Measurements from ENCODE around the gene FGL2. TPM values are rescaled to one million over a fixed set of nuclear protein-coding genes. Genes with fewer than 3 reads are reported as not detected.
"Not testable (repeated sequence)": the region's sequence is repeated elsewhere in the genome, so short reads cannot be mapped to it uniquely, and the experiment has no call there.

FGL2 gene
- polyA plus RNA-seq, 1 donor: 56.0 TPM

DNA sequence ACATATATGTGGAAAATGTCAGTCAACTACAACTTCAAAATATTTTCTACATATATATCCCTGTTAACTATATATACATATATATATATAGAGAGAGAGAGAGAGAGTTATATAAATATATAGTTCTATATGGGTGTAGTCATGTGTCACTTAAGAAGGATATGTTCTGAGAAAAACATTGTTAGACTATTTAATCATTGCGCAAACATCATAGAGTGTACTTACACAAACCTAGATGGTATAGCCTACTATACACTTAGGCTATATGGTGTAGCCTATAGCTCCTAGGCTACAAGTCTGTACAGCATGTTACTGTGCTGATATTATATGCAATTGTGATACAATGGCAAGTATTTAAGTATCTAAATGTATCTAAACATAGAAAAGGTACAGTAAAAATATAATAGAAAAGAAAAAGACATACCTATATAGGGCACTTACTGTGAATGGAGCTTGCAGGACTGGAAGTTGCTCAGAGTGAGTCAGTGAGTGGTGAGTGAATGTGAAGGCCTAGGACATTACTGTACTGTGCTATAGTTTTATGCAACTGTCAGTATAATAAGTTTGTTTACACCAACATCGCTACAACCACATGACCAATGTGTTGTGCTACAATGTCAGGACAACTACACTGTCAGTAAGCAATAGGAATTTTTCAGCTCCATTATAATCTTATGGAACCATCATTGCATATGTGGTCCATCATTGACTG, 18.0 kb upstream of the FGL2 start:
- no peak for DNase-seq

DNA sequence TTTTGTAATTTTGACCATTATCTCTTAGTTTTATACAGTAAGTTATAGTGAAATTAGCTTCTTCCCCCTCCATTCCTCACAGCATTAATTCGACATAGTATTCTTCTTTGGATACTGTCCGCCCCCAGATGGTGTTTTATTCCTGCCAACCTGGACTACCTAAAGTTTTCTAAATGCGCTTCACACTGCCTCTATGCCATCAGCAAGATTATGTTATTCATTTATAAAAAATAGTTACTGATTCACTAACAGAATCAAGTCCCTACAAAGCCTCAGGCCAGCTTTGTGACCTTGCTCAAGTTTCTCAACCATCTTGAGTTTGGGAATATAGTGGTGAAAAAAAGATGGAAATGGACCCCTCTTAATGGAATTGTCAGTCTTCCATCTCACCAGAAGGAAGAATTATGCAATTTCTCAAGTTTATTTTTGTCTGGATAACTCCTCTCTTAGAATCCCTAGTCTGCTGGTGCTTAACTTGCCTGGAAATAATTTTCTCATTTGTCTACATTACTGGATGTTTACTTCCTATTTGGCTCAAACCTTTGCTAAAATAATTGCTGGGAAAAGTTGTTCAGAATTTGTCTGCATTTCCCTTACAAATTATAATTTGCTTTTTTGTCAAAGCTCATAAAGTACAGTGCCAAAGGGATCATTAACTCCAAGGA, 16.7 kb upstream of the FGL2 start:
- DNase-seq: no peak

DNA sequence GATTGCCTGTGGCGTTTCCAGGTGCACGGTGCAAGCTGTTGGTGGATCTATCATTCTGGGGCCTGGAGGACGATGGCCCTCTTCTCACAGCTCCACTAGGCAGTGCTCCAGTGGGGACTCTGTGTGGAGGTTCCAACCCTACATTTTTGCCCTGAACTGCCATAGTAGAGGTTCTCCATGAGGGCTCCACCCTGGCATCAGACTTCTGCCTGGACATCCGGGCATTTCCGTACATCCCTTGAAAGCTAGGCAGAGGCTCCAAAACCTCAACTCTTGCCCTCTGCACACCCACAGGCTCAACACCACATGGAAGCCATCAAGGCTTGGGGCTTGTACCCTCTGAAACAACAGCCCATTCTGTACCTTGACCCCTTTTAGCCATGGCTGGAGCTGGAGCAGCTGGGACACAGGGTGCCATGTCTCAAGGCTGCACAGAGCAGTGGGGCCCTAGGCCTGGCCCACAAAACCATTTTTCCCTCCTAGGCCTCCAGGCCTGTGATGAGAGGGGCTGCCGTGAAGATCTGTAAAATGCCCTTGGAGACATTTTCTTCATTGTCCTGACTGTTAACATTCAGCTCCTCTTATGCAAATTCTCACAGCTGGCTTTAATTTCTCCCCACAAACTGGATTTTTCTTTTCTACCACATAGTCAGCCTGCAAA, 10.0 kb upstream of the FGL2 start:
- no peak for DNase-seq

DNA sequence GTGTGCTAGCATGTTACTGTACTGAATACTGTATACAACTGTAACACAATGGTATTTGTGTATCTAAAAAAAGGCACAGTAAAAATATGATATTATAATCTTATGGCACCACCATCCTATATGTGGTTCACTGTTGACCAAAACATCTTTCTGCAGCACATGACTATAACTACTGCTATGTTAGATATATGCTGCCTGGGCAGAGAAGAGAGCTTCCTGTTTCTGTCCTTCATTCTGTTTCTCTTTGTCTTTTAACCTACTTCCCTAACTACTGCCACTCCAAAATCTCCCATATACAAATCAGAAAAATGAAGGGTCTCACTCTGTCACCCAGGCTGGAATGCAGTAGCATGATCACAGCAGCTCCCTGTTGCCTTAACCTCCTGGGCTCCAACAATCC, 8.8 kb upstream of the FGL2 start:
- no peak for DNase-seq

DNA sequence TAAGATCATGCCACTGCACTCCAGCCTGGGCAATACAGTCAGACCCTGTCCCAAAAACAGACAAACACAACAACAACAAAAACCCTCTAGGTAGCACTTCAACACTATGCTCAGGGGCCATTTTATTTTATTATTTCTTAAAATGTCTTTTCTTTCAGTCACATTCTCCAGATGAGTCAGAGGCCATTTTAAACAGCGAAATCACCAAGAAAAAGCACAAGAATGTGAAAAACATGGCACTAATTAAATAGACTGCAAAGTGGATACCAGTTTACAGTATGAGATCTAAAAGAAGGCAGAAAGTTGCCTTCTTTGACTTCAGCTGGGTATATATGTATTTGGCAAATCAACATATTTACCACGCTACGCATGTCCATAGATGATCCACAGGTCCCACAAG, 6.1 kb upstream of the FGL2 start:
- no peak for DNase-seq

DNA sequence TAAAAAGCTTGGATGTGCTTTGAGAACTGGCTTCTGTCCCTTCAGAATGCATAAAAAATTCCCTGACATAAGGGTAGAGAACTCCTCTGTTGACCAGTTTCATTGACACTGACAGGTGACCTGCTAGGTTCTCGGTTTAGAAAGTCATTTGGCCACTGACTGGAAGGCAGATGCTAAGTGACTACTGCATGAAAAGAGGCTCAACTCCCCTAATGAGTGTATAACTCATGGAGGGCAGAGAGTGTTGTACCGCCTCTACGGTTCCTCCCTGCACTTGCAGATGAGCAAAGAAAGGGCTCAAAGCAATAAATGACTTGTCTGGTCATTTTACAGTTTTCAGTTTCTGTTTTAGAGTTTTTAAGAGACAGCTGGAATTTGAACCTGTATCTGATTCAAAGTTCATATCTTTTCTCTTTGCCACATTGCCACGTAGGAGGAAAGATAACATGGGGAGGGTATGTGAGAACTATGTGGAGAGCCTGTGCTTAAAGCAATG, 2.9 kb upstream of the FGL2 start:
- DNase-seq: no peak

DNA sequence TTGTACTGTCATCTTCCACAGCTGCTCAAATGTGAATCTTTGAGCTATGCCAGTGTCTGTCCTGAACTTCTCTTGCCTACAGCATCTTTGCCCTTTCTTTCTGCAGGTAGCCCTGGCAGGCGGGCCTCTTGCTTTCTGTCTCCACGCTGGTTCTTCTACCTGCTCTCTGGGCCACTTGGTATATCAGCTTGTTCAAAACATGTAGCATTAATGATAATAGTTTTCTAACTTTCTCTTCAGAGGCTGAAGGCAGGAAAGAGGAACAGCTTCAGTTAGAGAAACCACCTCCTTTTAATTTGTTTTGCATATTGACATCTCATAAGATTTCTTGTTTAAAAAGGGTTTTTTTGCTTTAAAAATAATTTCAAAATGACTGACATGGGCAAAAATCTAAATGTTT, 923 bp upstream of the FGL2 start:
- DNase-seq: no peak

DNA sequence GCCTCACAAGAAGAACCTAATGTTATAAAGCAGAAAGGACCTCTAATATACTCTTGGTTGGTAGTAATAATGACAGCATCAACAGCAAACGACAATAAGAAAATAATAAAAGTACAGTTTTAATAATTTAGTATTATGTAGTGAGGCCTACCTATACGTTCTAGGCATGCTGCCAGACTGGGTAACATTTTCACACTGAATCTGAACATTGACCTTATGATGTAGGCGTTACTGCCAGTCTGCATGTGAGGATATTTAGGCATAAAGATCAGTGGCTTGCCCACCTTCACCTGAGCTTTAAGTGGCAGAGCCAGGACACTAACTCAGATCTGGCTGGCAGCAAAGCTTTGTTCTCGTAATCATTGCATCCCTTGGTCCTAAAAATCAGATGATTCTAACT, 2.5 kb downstream of the FGL2 start:
- no peak for DNase-seq

DNA sequence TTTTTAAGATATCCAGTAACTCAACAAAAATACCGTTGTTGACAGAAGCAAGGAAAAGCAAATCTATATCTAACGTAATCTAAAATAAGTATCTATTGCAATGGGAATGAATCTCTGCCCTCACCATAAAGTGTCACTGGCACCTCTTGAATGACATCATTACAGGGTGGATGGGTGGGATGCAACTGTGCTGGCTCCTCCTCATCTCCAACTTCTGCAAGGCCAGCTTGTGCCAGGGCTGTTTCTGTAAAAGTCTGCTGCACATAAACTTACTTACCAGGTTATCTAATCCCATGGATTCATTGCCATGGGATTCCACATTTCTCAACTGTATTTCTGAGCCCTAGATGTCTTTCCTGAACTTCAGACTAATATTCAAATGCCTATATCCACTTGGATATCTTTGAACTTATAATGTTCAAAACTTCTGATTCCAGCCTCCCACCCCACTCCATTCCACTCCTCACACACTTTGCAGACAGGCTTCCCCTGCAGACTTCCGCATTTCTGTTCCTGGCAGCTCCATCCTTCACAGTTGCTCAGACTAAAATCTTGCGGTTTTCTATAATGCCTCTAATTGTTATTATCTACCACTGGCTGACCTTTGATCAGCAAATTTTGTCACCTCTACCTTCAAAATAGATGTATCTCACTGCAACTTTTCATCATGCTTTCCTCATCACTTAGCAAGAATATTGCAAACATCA, 10.7 kb downstream of the FGL2 start:
- no peak for DNase-seq

DNA sequence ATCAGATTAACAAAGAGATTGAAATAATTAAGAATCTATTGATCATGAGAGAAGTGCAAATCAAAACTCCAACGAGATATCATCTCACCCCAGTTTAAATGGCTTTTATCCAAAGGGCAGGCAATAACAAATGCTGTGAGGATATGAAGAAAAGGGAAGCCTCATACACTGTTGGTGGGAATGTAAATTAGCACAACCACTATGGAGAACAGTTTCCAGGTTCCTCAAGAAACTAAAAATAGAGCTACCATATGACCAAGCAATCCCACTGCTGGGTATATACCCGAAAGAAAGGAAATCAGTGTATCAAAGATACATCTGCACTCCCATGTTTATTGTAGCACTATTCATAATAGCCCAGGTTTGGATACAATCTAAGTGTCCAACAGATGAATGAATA, 13.8 kb downstream of the FGL2 start:
- DNase-seq: no peak

DNA sequence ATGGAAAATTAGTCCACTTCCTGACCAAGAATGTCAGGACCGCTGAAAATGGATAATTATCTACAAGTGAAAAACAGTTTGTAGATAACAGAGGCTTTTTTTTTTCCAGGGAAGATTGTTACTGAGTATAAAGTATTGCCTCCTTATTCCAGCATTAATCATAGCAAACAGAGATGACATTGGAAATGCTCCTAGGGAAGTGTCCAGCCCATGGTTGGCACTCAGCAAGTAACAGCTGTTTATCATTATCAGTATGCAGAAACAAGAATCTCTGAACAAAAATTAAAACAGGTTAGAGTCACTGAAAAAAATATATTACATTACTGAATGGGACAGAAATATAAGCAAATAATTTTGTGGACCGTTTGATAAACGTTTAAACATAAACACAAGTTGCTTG, 14.6 kb downstream of the FGL2 start:
- DNase-seq: no peak

DNA sequence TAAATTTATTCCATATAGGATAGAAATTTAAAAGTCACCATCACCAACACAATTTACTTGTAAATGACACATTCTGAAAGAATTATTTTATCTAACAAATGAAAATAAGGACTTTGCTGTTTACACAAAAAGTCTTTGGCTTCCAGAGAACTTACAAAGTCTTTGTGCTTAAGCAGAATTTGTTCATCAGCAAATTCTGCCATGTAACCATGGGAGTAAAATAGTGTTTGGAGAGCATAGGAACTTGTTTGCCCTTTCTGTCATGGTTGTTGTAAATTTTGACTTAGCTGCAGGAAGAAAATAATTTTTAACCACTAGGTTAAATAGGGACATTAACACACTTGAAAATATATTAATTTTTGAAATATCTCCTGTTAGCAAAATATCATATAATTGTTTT, 15.2 kb downstream of the FGL2 start:
- no peak for DNase-seq

DNA sequence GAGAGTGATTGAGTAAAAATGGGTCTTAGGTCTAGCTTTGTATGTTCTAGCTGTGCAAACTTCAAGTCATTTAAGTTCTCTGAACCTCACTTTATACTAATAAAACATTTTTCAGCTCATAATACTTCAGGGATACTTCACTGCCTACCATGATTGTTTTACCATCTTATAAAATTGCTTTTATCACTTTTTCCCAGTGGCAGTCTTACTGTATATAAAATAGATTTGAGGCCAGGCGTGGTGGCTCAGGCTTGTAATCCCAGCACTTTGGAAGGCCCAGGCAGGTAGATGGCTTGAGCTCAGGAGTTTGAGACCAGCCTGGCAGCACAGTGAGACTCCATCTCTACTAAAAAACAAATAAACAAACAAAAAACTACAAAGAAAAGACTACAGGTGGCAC, 17.4 kb downstream of the FGL2 start:
- DNase-seq: no peak

DNA sequence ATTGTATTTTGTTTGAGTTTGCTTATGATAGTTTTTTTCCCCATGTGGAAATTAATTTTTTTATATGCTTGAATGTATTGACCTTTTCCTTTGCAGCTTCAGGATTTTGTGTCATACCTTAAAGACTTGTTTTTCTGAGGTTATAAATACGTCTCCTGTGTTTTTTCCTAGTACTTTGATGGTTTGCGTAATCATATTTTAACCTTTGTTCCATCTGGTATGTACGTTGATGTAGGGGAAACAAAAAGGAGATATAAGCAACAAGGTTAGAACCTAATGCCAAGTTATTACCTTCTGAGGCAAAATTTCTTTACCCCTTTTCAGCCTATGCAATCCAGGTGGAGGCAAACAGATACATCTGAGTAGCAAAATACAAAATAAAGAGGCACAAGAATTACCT, 17.9 kb downstream of the FGL2 start:
- no peak for DNase-seq

DNA sequence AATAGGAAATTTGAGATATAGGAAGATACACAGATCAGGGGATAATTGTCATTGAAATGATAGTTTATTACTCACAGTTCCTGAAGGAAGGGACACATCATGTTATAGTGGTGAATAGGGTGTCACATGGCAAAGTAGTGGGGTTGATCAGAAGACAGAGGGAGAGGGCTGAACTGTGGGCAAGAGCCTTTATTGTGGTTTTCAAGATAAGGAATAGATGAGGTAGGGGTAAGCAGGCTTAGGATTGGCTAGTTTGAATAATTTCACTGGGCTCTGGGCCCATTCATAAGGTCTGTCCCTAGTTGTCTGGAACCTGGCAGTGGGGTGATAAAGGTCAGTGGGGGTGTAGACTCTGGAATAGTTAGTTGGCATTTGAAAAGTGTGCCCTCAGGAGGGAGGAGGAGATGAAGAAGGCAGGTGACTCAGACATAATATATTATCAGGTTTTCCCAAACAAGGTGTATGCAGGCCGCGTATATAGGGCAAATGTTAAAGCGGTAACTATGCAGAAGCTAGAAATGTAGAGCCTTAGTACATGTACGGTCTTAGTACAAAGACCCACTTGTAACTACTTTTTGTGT, 18.5 kb downstream of the FGL2 start:
- DNase-seq: no peak

DNA sequence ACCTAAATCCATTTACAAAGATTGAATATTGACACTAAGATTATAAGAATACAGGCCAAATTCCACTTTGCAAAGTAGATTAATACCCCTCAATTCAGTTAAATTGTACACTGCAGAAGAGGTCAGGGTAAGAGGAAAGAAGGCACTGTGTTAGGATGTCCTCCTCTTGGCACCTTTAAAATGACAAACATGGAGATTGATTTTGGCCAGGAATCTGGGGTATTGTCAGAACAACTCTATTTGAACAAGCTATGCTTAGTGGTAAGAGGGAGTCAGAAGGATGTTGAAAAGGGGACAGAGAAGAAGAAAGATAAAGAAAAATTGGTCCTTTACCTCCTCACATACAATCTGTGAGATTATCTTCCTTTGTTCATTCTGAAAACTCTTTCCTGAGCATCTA, 21.6 kb downstream of the FGL2 start:
- not testable (repeated sequence) for DNase-seq

DNA sequence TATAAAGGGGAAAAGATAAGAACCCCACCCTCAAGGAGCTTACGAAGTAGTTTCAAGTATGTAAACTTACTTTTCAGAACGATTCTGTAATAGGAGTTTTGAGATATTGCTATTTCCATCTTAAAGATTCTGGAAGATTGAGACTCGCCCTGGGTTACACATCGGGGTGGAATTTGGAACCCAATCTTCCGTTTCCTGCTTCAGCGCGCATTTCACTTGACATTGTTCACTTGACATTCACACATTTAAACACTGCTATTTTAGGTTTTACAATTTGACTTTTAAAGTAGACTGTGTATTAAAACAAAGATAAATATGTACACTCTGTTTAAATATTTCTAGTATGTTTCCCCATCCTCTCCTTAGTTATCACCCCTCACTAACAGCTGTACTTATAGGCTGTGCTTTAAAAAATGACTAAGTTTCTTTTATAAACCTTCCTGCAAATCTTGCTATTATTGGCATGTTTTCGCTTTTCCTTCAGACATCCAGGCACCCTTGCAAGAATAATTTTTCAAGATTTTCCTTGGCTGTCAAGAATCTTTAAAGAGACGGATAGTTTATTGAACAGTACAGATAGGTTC, 22.2 kb downstream of the FGL2 start:
- DNase-seq: not testable (repeated sequence)

DNA sequence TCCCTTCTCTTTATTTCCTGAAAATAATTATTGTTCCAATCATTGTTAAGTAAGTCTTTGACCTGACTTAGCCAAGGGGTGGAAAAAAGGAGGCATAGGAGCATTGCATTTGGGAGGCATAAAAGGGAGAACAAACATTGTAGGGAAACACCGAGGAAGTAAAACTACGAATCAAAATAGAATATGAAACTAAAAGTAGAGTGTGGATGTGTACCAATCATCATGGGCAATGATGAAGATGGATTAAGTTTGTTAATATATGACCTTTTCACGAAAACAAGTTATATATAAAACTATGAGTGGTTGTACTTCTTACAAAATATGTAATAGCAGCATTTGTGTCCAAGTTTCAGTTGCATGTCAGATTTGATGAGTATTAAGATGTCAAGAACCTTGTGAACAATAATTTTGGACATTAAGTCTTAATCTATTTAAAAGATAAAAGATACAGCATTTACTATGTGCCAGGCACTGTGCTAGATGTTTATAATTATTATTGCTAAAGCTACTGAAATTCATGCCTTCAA, 24.3 kb downstream of the FGL2 start:
- DNase-seq: not testable (repeated sequence)

DNA sequence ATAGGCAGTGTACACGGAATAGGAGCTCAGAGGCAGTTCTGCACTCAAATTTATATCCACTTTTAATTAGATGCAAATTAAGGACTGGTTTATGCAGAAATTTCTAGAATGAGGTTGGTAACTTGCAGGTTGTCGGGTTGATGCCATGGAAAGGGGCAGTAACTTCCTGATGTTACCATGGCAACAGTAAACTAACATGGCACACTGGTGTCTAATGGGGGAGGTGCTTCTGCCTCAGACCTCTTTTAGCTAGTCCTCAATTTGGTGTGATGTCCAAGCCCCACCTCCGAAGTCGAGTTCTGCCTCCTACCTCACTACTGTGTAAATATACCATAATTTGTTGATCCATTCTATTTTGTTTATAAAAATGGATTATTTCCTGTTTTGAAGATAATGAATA, 25.2 kb downstream of the FGL2 start:
- DNase-seq: not testable (repeated sequence)

DNA sequence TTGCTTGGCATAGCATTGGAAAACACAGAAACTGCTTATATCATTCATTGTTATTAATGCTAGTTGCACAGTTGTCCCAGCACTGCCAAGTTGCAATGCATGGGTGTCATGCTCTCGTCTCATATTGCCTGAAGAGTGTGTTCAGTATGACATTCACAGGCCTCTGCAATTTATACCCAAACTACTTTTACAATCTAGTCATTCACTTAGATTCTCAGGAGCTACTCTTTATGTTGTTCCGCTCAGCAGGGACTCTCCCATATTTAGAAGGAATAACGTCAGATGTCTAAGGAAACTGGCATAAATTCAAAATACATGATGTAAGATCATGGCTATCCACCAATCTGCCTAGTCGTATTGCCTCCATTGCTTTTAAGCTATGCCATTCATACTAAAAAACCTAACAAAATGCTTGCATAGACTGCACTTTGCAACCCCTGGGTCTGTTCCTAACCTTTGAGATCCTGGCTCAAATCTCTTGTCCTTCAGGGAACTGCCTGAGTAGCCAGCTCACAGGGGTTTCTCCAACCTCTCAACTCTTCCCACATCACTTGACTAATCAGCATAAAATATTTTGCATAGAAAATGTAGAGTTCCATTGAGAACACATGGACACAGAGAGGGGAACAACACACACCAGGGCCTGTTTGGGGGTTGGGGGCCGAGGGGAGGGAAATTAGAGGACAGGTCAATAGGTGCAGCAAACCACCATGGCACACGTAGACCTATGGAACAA, 27.0 kb downstream of the FGL2 start:
- DNase-seq: not testable (repeated sequence)

DNA sequence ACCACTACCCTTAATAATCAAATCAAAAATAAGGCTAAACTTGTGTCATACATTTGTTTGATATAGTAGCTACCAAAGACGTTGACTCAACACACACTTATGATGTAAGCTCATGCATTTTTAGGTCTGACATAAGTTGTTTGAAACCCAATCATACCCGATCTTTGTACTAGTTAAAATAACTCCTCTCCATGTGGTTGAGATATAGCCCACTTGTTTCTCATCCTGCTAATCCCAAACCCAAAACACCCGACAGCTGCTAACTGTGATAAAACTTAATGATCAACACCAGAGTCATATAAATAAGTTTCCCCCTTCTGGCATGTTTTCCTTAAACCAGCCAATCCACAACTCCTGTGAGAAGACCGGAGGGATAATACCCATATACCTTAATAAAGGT, 28.5 kb downstream of the FGL2 start:
- DNase-seq: not testable (repeated sequence)
